Adrenal gland (tissue), 12 donors: ENCODE data around the gene SAMD13. TPM values are rescaled to one million over a fixed set of nuclear protein-coding genes. Genes with fewer than 3 reads are reported as not detected.

Experiments used
- DNase-seq, 7 donors: peaks; one replicate each; pipeline ENCODE4 v3.0.0-alpha.2; 2019 to 2020
- H3K27ac ChIP-seq, 5 donors: fragments of 200-600 bp; sonication (generic) in 4 of 5; 1 replicate in 3 of 5; 2 replicates in 2 of 5; pipeline versions ENCODE4 v1.5.1 to v1.8.0; 2016 to 2020; ENCODE audit warnings: mild to moderate bottlenecking in 1 of 5
- H3K27me3 ChIP-seq: fragments of 200-600 bp; 2 replicates; pipeline ENCODE4 v1.8.0; 2021
- H3K36me3 ChIP-seq, 2 donors: fragments of 200-600 bp; replicated peaks in 1 of 2; 1 replicate in 1 of 2; 2 replicates in 1 of 2; pipeline versions ENCODE4 v1.5.1 to v1.8.0; 2018 to 2022
- H3K4me1 ChIP-seq, 2 donors: fragments of 200-600 bp; replicated peaks in 1 of 2; 1 replicate in 1 of 2; 2 replicates in 1 of 2; pipeline versions ENCODE4 v1.5.1 to v1.8.0; 2018 to 2021
- H3K4me3 ChIP-seq, 4 donors: fragments of 200-600 bp; sonication (generic) in 3 of 4; one replicate each; pipeline ENCODE4 v1.5.1; 2016 to 2018
- H3K9me3 ChIP-seq, 3 donors: fragments of 200-600 bp; sonication (generic) in 1 of 3; replicated peaks in 1 of 3; 1 replicate in 2 of 3; 2 replicates in 1 of 3; pipeline versions ENCODE4 v1.5.1 to v1.8.0; 2016 to 2021
- POLR2A ChIP-seq, 2 donors: fragments of 450-650 bp; IDR thresholded peaks; one replicate each; pipeline ENCODE4 v1.6.1; 2017; ENCODE audit warnings: antibody characterized with exemption in 2 of 2, mild to moderate bottlenecking in 2 of 2, moderate library complexity in 1 of 2
- WGBS, 4 donors: extraction: QIAGEN DNeasy Blood & Tissue Kit in 2 of 4; methylation state at CpG; one replicate each; pipeline versions ENCODE4 v1.1.5 to v1.1.7; 2013 to 2017; 5-methylcytosine and 5-hydroxymethylcytosine counted together
- intact Hi-C, 2 donors: fragments of 100-400 bp; cut with DNase I; formaldehyde crosslinking; loops; one replicate each; pipeline versions ENCODE4 v1.14.1 to v1.15.0; 2022 to 2023
- polyA plus RNA-seq, 3 donors: library from polyadenylated mRNA; stranded (reverse); fragments of 200-250 nt in 2 of 3; fragments of 350-450 nt in 1 of 3; fragmentation: Illumina TruSeq in 1 of 3; extraction: RNeasy Lipid Tissue Mini Kit (QIAGEN cat#74804) in 1 of 3; gene quantifications; one replicate each; pipeline ENCODE4 v1.2.3, GENCODE V29; 2013 to 2014
- total RNA-seq, 9 donors: library from RNA; depleted of rRNA in 4 of 9; stranded (reverse); fragments of >200 nt in 4 of 9; fragments of 120-200 nt in 1 of 9; fragmentation: NEBNext Ultra II Directional in 1 of 9; extraction: Animal tissue kit (Norgen Biotek cat#: 25700) in 1 of 9; gene quantifications; one replicate each; pipeline versions ENCODE4 v1.1.0 to v1.2.4, GENCODE V29; 2013 to 2023
- TF ChIP-seq, protein P1 (sequence below), 6 experiments: fragments of 450-650 bp in 4 of 6; fragments of 200-600 bp in 2 of 6; sonication (generic) in 1 of 6; IDR thresholded peaks; 1 replicate in 5 of 6; 2 replicates in 1 of 6; pipeline versions ENCODE4 v1.5.1 to v1.8.0; 2016 to 2021; ENCODE audit warnings: antibody characterized with exemption in 6 of 6, mild to moderate bottlenecking in 2 of 6, moderate library complexity in 1 of 6
- donor health status: healthy with polysubstance abuse.
- donor health status: Bipolar disorder and iron deficiency.
- donor health status: DM: yes; HTN: yes; CAD: no.
- donor health status: DM: no; HTN: no; CAD: no.
- donor health status: DM: no; HTN: no; CAD: no.
- donor health status: DM: yes; HTN: yes; CAD: no.

Gene SAMD13
- total and polyA plus RNA-seq, 12 donors: 1.0 to 8.0 (median 3.4) TPM

DNA sequence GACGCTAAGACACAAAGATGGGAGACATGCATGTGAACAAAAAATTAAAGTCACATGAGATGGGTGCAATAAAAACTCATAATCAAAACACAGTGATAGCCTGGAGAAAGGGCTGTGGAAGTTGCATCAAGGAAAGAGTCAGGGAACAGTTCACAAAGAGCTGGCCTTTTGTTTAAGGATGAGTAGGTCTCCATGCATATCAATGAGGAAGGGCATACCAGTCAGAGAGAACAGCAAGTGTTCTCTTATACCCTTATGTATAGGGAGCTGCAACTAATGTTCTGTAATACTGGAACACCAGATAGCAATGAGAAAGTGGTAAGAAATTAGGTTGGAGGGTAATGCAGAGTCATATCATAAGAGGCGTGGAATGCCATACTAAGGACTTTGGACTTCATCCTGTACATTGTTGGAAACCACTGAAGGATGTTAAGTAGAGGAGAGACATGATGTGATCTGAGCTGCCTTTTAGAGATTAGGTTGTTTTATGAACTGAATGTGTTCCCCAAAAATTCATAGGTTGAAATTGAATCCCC, 46.7 kb upstream of the SAMD13 start:
- no peak for TF ChIP-seq POLR2A (IDR thresholded peaks at IDR 0.05)
- TF ChIP-seq, protein P1, sequence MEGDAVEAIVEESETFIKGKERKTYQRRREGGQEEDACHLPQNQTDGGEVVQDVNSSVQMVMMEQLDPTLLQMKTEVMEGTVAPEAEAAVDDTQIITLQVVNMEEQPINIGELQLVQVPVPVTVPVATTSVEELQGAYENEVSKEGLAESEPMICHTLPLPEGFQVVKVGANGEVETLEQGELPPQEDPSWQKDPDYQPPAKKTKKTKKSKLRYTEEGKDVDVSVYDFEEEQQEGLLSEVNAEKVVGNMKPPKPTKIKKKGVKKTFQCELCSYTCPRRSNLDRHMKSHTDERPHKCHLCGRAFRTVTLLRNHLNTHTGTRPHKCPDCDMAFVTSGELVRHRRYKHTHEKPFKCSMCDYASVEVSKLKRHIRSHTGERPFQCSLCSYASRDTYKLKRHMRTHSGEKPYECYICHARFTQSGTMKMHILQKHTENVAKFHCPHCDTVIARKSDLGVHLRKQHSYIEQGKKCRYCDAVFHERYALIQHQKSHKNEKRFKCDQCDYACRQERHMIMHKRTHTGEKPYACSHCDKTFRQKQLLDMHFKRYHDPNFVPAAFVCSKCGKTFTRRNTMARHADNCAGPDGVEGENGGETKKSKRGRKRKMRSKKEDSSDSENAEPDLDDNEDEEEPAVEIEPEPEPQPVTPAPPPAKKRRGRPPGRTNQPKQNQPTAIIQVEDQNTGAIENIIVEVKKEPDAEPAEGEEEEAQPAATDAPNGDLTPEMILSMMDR (IDR thresholded peaks at IDR 0.05): no peak
- no peak for DNase-seq
- Histone ChIP-seq H3K4me1 (peaks cover 0 to 3% of the 10 kb centered on the region in 2 donors), H3K27ac (no peak overlapping the region), H3K36me3 (no peaks in the 10 kb centered on the region), H3K9me3 (no peaks in the 10 kb centered on the region), H3K4me3 (no peak overlapping the region), H3K27me3 (no peaks in the 10 kb centered on the region)
- WGBS, 4 donors: 95 to 98% (median 97%) methylated on average over 2 of the region's 2 CpGs
- intact Hi-C loops: no loop called here

DNA sequence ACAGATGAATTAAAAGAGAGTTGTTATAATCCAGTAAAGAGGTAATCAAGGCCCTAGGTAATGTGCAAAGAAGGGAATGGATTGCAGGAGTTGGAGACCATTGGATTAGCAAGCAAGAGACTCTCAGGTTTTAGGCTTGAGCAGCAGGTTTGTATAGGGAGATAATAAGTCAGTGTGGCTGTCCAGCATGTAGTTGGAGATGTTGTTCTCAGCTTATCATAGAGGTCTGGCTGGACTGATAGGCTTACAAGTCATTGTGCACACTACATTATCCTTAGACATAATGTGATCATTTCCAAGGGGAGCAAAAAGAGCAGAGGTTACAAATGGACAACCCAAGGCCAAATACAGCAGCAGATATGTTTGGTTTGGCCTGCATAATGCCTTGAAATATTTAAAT, 45.9 kb upstream of the SAMD13 start:
- Histone ChIP-seq H3K4me3 (no peak overlapping the region), H3K4me1 (peaks cover 0 to 3% of the 10 kb centered on the region in 2 donors), H3K27me3 (no peaks in the 10 kb centered on the region), H3K27ac (no peak overlapping the region), H3K36me3 (no peaks in the 10 kb centered on the region), H3K9me3 (no peaks in the 10 kb centered on the region)
- TF ChIP-seq, protein P1 (IDR thresholded peaks at IDR 0.05): no peak
- TF ChIP-seq POLR2A (IDR thresholded peaks at IDR 0.05): no peak
- no peak for DNase-seq
- intact Hi-C loops: no loop called here

DNA sequence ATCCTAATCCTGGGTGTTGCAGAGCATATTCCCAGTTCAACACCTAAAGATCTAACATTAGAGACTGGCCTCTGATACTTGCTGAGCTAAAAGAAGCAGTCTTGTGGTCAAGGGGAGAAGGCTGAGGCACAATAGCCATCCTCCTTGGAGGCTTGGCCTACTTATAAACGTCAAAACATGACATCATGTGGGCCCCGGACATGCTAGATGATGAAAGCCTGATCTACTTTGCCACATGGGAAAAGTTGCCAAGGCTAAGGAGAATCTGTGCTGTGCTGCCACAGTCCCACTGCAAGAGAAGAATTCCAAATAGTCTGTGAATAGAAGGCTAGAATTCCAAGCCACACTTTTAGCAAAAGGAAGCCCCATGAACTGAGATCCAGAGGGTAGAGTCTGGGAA, 43.9 kb upstream of the SAMD13 start:
- no peak overlapping the region for H3K4me3 ChIP-seq
- H3K4me1 ChIP-seq: peaks cover 0 to 3% of the 10 kb centered on the region in 2 donors
- no peak for DNase-seq
- intact Hi-C loops: no loop called here
- 45 to 75% (median 73%) methylated on average over 2 of the region's 2 CpGs for WGBS, 4 donors
- no peaks in the 10 kb centered on the region for H3K27me3 ChIP-seq
- no peaks in the 10 kb centered on the region for H3K9me3 ChIP-seq
- TF ChIP-seq, protein P1 (IDR thresholded peaks at IDR 0.05): no peak
- TF ChIP-seq POLR2A (IDR thresholded peaks at IDR 0.05): no peak
- H3K36me3 ChIP-seq: no peaks in the 10 kb centered on the region
- H3K27ac ChIP-seq: no peak overlapping the region

DNA sequence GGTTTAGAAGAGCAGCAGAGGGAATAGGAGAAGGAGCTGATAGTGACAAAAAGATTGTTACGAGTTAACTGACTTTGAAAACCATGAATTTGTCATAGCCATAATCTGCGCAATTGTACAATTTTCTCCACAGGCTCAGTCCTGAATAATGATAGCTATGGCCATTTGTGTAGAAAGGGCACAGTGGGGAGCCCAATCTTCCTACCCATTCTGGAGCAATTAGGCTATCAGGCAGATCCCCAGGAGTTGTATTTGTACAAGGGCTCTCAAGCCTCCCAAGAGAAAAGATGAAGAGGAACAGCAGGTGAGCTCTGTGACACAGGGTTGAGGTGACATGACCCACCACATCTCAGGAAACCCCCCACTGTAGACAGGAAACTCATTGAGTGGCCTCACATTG, 42.1 kb upstream of the SAMD13 start:
- WGBS, 4 donors: 96 to 100% (median 97%) methylated on average over 2 of the region's 2 CpGs
- intact Hi-C loops: no loop called here

More for the DNA sequence above, 42.1 kb upstream of the SAMD13 start:
- no peak overlapping the region for H3K4me3 ChIP-seq
- H3K27me3 ChIP-seq: no peaks in the 10 kb centered on the region
- H3K4me1 ChIP-seq: no peaks in the 10 kb centered on the region
- H3K36me3 ChIP-seq: no peaks in the 10 kb centered on the region
- TF ChIP-seq, protein P1 (IDR thresholded peaks at IDR 0.05): no peak
- TF ChIP-seq POLR2A (IDR thresholded peaks at IDR 0.05): no peak
- H3K9me3 ChIP-seq: no peaks in the 10 kb centered on the region
- H3K27ac ChIP-seq: no peak overlapping the region
- DNase-seq: no peak
